Ascending aorta (tissue), 2 donors: ENCODE data around the gene RPUSD2. TPM values are rescaled to one million over a fixed set of nuclear protein-coding genes. Genes with fewer than 3 reads are reported as not detected.

Source experiments
- DNase-seq, 2 donors: peaks; one replicate each; pipeline ENCODE4 v3.0.0-alpha.2; 2019; ENCODE audit warnings: low spot score in 2 of 2
- H3K27ac ChIP-seq, 2 donors: fragments of 200-600 bp; sonication (generic); one replicate each; pipeline ENCODE4 v1.5.1; 2016 to 2017; ENCODE audit warnings: mild to moderate bottlenecking in 1 of 2
- H3K27me3 ChIP-seq: fragments of 200-600 bp; sonication (generic); one replicate; pipeline ENCODE4 v1.5.1; 2017
- H3K36me3 ChIP-seq, 2 donors: fragments of 200-600 bp; sonication (generic); one replicate each; pipeline ENCODE4 v1.5.1; 2016
- H3K4me1 ChIP-seq, 2 donors: fragments of 200-600 bp; sonication (generic); one replicate each; pipeline ENCODE4 v1.5.1; 2016 to 2017; ENCODE audit warnings: mild to moderate bottlenecking in 1 of 2
- H3K4me3 ChIP-seq, 2 donors: fragments of 200-600 bp; sonication (generic); one replicate each; pipeline ENCODE4 v1.5.1; 2016 to 2017; ENCODE audit warnings: mild to moderate bottlenecking in 1 of 2
- H3K9me3 ChIP-seq, 2 donors: fragments of 200-600 bp; sonication (generic); one replicate each; pipeline ENCODE4 v1.5.1; 2016
- intact Hi-C: fragments of 100-400 bp; cut with DNase I; formaldehyde crosslinking; loops from one replicate; pipeline ENCODE4 v1.15.1; 2023
- total RNA-seq: library from RNA; depleted of rRNA; stranded (reverse); fragments of >200 nt; gene quantifications from one replicate; pipeline ENCODE4 v1.1.0, GENCODE V29; 2016
- TF ChIP-seq, protein P1 (sequence below), 3 experiments: fragments of 200-600 bp in 2 of 3; fragments of 450-650 bp in 1 of 3; sonication (generic) in 2 of 3; IDR thresholded peaks; one replicate each; pipeline ENCODE4 v1.5.1; 2016 to 2019; ENCODE audit warnings: antibody characterized with exemption in 3 of 3, mild to moderate bottlenecking in 1 of 3, moderate library complexity in 1 of 3

RPUSD2 gene
- total RNA-seq, 1 donor from 2014 or later = 2.4 TPM

DNA sequence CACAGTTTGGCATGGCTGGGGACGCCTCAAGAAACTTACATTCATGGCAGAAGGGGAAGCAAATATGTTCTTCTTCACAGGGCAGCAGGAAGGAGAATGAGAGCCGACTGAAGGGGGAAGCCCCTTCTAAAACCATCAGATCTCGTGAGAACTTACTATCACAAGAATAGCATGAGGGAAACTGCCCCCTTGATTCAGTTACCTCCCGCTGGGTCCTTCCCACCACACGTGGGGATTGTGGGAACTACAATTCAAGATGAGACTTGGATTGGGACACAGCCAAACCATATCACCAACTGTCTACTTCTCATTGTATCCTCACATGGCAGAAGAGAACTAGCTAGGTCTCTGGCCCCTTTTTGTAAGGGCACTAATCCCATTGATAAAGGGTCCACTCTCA lies 34.7 kb upstream of the RPUSD2 start:
- intact Hi-C loops = no loop called here
- peak in 1 of 2 donors; percentile 11 for DNase-seq
- Histone ChIP-seq H3K36me3 (peaks cover 0 to 11% of the 10 kb centered on the region in 2 donors), H3K27me3 (no peaks in the 10 kb centered on the region), H3K4me3 (no peak overlapping the region), H3K27ac (no peak overlapping the region), H3K9me3 (no peaks in the 10 kb centered on the region), H3K4me1 (no peaks in the 10 kb centered on the region)
- TF ChIP-seq, protein P1, sequence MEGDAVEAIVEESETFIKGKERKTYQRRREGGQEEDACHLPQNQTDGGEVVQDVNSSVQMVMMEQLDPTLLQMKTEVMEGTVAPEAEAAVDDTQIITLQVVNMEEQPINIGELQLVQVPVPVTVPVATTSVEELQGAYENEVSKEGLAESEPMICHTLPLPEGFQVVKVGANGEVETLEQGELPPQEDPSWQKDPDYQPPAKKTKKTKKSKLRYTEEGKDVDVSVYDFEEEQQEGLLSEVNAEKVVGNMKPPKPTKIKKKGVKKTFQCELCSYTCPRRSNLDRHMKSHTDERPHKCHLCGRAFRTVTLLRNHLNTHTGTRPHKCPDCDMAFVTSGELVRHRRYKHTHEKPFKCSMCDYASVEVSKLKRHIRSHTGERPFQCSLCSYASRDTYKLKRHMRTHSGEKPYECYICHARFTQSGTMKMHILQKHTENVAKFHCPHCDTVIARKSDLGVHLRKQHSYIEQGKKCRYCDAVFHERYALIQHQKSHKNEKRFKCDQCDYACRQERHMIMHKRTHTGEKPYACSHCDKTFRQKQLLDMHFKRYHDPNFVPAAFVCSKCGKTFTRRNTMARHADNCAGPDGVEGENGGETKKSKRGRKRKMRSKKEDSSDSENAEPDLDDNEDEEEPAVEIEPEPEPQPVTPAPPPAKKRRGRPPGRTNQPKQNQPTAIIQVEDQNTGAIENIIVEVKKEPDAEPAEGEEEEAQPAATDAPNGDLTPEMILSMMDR (IDR thresholded peaks at IDR 0.05) = no peak

DNA sequence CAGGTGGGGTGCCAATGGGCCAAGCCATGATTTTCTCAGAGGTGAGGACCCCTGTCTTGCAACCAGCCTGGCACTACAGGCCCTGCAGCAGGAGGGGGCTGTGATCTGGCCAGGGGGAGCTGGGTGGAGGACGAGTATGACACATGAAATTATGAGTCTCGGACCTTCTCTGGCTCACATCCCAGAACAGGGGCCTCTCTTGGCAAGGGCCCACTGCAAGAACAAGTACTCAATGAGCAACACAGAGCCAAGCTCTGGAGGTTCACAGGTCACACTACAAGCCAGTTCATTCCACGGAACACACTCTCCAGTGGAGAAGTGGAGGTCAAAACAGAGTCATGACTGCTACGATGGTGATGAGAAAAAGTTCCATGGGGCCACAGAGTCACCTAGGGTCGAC lies 32.6 kb upstream of the RPUSD2 start:
- H3K27me3 ChIP-seq = no peaks in the 10 kb centered on the region
- no peaks in the 10 kb centered on the region for H3K9me3 ChIP-seq
- no peaks in the 10 kb centered on the region for H3K4me1 ChIP-seq
- DNase-seq = no peak
- no peak overlapping the region for H3K4me3 ChIP-seq
- peaks cover 0 to 11% of the 10 kb centered on the region in 2 donors for H3K36me3 ChIP-seq
- TF ChIP-seq, protein P1 (IDR thresholded peaks at IDR 0.05) = no peak
- intact Hi-C loops = no loop called here
- no peak overlapping the region for H3K27ac ChIP-seq

DNA sequence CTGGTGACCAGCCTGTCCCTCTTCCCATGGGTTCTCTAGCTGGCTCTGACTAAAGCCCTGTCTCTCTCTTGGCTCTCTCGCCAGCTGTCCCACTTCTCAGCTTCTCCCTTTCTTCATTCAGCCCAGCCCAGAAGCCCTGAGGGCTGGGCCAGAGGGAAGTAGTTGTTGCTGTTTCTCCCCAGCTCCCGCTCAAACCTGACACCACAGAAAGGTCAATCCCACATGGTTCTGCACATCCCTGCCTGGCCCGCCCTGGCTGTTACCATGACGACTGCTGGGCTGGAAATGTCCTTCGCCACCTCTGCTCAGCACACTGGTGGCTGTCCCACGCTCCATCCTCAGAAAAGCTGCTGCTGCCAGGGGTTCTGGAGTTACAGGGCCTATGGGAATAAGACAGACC lies 30.1 kb upstream of the RPUSD2 start:
- Histone ChIP-seq H3K9me3 (no peaks in the 10 kb centered on the region), H3K36me3 (peaks cover 0 to 11% of the 10 kb centered on the region in 2 donors), H3K4me3 (no peak overlapping the region), H3K4me1 (no peaks in the 10 kb centered on the region), H3K27ac (no peak overlapping the region), H3K27me3 (no peaks in the 10 kb centered on the region)
- intact Hi-C loops = no loop called here
- DNase-seq = no peak
- TF ChIP-seq, protein P1 (IDR thresholded peaks at IDR 0.05) = no peak

DNA sequence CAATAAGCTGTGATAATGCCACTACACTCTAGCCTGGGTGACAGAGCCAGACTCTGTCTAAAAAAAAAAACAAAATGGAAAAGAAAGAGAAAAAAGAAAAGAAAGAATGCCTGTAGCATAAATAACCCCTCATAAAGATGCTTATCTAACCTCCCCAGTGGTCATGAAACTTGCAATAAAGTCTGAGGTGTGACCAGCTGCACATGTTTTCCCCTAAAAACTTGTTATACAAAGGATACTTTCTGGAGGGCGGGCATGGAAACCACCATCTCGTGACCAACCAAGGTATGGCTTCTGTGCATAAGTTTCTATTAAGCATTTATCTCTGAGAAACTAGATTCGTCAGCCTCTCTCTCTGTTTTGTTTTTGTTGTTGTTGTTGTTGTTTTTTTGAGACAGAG lies 26.0 kb upstream of the RPUSD2 start:
- Histone ChIP-seq H3K36me3 (peaks cover 0 to 9% of the 10 kb centered on the region in 2 donors), H3K4me3 (no peak overlapping the region), H3K27me3 (no peaks in the 10 kb centered on the region), H3K9me3 (no peaks in the 10 kb centered on the region), H3K27ac (no peak overlapping the region), H3K4me1 (no peaks in the 10 kb centered on the region)
- TF ChIP-seq, protein P1 (IDR thresholded peaks at IDR 0.05) = no peak
- peak in 1 of 2 donors; percentile 4 for DNase-seq
- intact Hi-C loops = no loop called here

DNA sequence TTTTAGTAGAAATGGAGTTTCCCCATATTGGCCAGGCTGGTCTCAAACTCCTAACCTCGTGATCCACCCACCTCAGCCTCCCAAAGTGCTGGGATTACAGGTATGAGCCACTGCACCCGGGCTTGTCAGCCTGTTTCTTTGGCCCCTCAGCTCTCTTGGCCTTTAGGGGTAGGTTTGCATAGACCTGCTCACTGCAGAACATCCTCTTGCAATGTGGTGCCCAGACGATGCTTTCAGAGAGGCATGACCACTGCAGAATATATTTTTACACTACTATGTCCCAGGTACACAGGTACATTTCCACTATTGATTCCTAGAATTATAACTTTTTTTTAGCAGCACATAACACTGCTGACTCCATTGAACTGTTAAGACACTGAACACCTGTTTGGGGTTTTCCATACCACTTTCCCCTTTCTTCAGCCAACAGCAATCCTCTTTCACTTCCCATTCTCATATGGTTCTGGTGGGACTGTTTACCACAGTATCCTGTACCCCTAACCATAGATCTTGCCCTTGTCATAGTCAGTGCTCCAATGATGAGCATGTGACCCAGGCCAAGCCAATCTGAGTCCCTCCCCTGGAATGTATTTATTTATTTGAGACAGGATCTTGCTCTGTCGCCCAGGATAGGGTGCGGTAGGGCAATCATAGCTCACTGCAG lies 25.3 kb upstream of the RPUSD2 start:
- no peak overlapping the region for H3K27ac ChIP-seq
- TF ChIP-seq, protein P1 (IDR thresholded peaks at IDR 0.05) = no peak
- peaks cover 0 to 9% of the 10 kb centered on the region in 2 donors for H3K36me3 ChIP-seq
- intact Hi-C loops = no loop called here
- peak in 1 of 2 donors; percentile 33 for DNase-seq
- H3K4me3 ChIP-seq = no peak overlapping the region
- H3K27me3 ChIP-seq = no peaks in the 10 kb centered on the region
- no peaks in the 10 kb centered on the region for H3K4me1 ChIP-seq
- no peaks in the 10 kb centered on the region for H3K9me3 ChIP-seq
